GM21528 (cell line): ENCODE data around the gene ZFP36.
"Not testable (repeated sequence)": the region's sequence is repeated elsewhere in the genome, so short reads cannot be mapped to it uniquely, and the experiment has no call there.

Source experiments
- ATAC-seq: cut with Tn5 transposase; IDR thresholded peaks from one replicate; pipeline ENCODE4 v1.9.1; 2021; ENCODE audit warnings: mild to moderate bottlenecking, moderate library complexity; ENCODE audit not compliant: unreplicated experiment, low FRiP score

ZFP36 gene

DNA sequence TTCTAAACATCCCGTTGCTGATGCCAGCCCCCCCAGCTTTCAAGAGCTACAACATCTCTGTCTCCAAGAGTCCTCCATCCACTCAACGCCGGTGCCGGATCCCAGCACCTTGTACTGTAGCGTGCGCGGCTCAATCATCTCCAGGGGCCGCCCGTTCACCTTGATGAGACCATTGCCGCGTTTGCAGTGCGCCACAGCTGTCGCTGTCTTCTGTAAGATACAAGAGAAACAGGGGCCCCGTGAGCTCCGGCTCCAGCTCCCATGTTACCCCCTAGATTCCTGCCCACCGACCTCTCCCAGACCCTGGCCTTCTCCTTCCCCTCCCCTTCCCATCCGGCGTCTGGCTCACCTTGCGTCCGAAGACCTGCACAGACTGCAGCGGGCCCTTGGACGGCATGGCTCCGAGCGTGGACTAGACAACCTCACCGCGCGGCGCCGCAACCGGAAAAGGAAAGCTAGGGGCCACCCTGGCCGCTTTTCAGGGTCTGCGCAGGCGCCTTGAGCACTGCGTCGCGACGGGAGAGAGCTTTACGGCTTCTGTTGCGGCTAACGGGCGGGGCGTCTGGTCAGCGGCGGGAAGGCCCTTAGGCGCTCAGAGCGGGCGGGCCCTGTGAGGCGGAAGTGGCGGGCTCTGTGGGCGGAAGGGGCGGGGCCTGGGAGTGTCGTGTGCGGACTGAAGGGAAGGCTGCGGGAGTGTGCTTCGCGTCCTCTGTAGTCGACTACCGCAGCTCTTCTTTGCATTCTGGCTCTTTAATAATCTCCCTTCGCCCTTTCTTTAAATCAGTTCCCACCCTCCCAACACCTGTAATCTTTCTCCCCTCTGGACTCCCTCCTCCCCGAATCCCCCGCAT, 29.1 kb downstream of the ZFP36 start, which contains the start of gene RPS16:
Gene RPS16 (minus strand): TSS at position 451 of the 851 bp plus-strand sequence. CDS start 54 bp downstream, at position 397.
- ATAC-seq = peak; percentile 64

- ATAC-seq = no peak
Observed at GRCh38 chr19:39436350-39436716, 29.7 kb downstream of the ZFP36 start.

- no peak for ATAC-seq
Observed at GRCh38 chr19:39438270-39438934, 31.8 kb downstream of the ZFP36 start.

GRCh38 chr19:39444598-39445195, 38.0 kb downstream of the ZFP36 start:
- no peak for ATAC-seq

DNA sequence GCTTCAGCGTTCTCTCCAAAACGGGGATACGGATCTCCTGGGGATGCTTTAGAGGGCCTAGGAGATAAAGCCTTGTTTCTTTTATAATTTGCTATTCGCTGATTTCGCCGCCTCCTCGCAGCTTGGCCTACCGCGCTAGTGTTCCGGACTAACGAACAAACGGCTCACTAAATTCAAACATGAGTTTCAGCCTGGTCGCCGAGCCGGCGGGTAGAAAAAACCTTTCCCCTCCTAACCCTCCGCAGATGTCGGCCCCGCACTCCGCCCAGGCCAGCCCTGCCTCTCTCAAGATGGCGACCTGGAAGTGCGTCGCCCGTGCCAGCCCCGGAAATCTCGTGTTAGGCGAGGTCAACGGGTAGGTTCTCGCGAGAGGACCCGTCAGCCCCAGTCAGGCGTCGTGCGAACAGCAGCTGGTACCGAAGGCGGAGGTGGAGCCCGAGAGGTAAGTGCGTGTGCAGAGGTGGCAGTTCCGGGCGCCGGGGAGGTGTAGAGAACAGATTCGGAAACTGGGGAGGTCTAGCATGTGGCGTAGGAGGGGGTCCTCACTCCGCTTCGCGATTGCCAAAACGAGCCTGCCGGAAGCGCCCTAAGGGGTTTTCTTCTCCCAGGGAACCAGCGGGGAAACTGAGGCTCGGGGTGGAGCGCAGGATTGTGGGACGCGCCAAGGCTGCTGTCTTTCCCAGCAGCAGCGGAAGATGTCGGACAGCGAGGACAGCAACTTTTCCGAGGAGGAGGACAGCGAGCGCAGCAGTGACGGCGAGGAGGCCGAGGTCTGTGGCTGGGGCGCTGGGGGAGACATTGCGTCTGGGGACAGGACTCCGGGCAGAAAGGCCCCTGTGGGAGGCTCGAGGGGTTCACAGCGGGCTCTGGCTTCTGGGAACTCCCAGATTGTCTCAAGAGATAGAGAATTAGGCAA, 38.8 kb downstream of the ZFP36 start, which contains the start of gene SUPT5H:
Gene SUPT5H (plus strand): TSS at position 387 of the 916 bp plus-strand sequence. CDS start 309 bp downstream, at position 696.
- ATAC-seq = peak; percentile 74

GRCh38 chr19:39446365-39447084, 39.9 kb downstream of the ZFP36 start:
- ATAC-seq = no peak

DNA sequence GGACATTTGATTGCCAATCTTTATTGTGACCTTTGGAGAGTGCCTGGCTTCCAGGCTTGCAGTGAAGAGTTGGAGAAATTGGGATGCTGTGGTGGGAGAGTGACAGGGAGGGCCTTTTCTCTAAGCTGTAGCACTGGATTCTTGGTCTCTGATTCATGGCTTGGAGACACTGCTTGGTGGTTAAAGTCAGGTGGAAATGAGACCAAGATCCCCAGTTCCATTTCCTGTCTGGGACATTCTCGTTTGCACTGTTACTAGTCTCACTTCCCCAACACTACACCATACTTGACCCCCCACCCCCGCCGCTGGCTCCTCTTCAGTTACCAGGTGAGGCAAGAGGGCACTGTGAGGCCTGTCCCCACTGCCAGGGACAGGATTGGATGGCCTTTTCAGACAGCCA, 41.6 kb downstream of the ZFP36 start:
- ATAC-seq = no peak

- no peak for ATAC-seq
Observed at GRCh38 chr19:39449116-39449797, 42.6 kb downstream of the ZFP36 start.

- not testable (repeated sequence) for ATAC-seq
Observed at GRCh38 chr19:39451257-39451656, 44.6 kb downstream of the ZFP36 start.
